WTC11 (cell line): ENCODE results near the gene CCND3.

Source experiments
- JAZF1 ChIP-seq: fragments of 250-450 bp; sonication (Bioruptor Pico); IDR thresholded peaks from 2 replicates; pipeline ENCODE4 v1.9.0; 2021; ENCODE audit warnings: moderate library complexity, mild to moderate bottlenecking, inconsistent platforms
- NR3C1 ChIP-seq: sonication (generic); formaldehyde crosslinking; conservative IDR thresholded peaks from 2 replicates; pipeline ENCODE4 v1.8.1; 2023; ENCODE audit warnings: low read depth, mild to moderate bottlenecking, missing genetic modification reagents
- RORB ChIP-seq: fragments of 250-450 bp; sonication (Bioruptor Pico); IDR thresholded peaks from 2 replicates; pipeline ENCODE4 v1.9.0; 2021; ENCODE audit warnings: mild to moderate bottlenecking
- USF1 ChIP-seq: sonication (generic); formaldehyde crosslinking; IDR thresholded peaks from 2 replicates; pipeline ENCODE4 v1.8.0; 2022; ENCODE audit warnings: mild to moderate bottlenecking, missing genetic modification reagents
- ZNF121 ChIP-seq: sonication (generic); formaldehyde crosslinking; IDR thresholded peaks from 2 replicates; pipeline ENCODE4 v1.8.0; 2023; ENCODE audit warnings: missing genetic modification reagents
- TF ChIP-seq, protein P1 (sequence below): fragments of 200-600 bp; IDR thresholded peaks from 2 replicates; pipeline ENCODE4 v1.8.0; 2022; ENCODE audit warnings: antibody characterized with exemption
- TF ChIP-seq, protein P2 (sequence below): sonication (generic); formaldehyde crosslinking; IDR thresholded peaks from 2 replicates; pipeline ENCODE4 v1.8.0; 2022; ENCODE audit warnings: mild to moderate bottlenecking, missing genetic modification reagents
- TF ChIP-seq, protein P3 (sequence below): fragments of 250-450 bp; sonication (Bioruptor Pico); IDR thresholded peaks from 2 replicates; pipeline ENCODE4 v1.9.0; 2021; ENCODE audit warnings: mild to moderate bottlenecking, borderline replicate concordance

- TF ChIP-seq, protein P1, sequence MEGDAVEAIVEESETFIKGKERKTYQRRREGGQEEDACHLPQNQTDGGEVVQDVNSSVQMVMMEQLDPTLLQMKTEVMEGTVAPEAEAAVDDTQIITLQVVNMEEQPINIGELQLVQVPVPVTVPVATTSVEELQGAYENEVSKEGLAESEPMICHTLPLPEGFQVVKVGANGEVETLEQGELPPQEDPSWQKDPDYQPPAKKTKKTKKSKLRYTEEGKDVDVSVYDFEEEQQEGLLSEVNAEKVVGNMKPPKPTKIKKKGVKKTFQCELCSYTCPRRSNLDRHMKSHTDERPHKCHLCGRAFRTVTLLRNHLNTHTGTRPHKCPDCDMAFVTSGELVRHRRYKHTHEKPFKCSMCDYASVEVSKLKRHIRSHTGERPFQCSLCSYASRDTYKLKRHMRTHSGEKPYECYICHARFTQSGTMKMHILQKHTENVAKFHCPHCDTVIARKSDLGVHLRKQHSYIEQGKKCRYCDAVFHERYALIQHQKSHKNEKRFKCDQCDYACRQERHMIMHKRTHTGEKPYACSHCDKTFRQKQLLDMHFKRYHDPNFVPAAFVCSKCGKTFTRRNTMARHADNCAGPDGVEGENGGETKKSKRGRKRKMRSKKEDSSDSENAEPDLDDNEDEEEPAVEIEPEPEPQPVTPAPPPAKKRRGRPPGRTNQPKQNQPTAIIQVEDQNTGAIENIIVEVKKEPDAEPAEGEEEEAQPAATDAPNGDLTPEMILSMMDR, result no peak
- TF ChIP-seq NR3C1 (CRISPR knock-in tag) (no peak), ZNF121 (CRISPR knock-in tag) (no peak), JAZF1 (no peak), RORB (no peak), USF1 (CRISPR knock-in tag) (no peak)
- TF ChIP-seq, protein P2, sequence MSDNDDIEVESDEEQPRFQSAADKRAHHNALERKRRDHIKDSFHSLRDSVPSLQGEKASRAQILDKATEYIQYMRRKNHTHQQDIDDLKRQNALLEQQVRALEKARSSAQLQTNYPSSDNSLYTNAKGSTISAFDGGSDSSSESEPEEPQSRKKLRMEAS (CRISPR knock-in tag), result no peak
- TF ChIP-seq, protein P3, sequence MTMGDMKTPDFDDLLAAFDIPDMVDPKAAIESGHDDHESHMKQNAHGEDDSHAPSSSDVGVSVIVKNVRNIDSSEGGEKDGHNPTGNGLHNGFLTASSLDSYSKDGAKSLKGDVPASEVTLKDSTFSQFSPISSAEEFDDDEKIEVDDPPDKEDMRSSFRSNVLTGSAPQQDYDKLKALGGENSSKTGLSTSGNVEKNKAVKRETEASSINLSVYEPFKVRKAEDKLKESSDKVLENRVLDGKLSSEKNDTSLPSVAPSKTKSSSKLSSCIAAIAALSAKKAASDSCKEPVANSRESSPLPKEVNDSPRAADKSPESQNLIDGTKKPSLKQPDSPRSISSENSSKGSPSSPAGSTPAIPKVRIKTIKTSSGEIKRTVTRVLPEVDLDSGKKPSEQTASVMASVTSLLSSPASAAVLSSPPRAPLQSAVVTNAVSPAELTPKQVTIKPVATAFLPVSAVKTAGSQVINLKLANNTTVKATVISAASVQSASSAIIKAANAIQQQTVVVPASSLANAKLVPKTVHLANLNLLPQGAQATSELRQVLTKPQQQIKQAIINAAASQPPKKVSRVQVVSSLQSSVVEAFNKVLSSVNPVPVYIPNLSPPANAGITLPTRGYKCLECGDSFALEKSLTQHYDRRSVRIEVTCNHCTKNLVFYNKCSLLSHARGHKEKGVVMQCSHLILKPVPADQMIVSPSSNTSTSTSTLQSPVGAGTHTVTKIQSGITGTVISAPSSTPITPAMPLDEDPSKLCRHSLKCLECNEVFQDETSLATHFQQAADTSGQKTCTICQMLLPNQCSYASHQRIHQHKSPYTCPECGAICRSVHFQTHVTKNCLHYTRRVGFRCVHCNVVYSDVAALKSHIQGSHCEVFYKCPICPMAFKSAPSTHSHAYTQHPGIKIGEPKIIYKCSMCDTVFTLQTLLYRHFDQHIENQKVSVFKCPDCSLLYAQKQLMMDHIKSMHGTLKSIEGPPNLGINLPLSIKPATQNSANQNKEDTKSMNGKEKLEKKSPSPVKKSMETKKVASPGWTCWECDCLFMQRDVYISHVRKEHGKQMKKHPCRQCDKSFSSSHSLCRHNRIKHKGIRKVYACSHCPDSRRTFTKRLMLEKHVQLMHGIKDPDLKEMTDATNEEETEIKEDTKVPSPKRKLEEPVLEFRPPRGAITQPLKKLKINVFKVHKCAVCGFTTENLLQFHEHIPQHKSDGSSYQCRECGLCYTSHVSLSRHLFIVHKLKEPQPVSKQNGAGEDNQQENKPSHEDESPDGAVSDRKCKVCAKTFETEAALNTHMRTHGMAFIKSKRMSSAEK (CRISPR knock-in tag), result no peak
Measured at GRCh38 chr6:41939176-41939847, 2.3 kb downstream of the CCND3 start.
